Measurements from ENCODE around the gene EMP1. TPM values are rescaled to one million over a fixed set of nuclear protein-coding genes. Genes with fewer than 3 reads are reported as not detected.

The EMP1 gene
- total RNA-seq, 2 donors from 2014 or later, result 295 to 1,389 TPM

DNA sequence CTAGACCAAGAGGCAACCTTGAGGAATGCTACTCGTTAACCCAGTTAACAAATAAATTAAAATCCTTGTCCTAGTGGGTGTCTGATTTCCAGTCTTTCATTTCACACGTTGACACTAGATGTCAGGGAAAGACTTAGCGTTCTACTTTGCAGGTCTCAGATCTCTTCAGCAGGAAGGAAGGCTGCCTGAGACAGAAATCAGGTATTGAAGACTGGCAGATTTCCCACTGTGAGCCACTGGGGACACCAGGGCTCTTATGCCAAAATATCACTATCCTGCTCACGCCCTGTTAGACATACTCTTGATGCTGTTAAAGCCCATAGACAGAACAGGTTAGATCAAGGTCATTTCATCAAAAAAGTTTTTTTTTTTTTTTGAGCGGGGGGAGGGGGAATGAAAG, 33.0 kb downstream of the EMP1 start:
- Histone ChIP-seq H3K27ac (no peak overlapping the region), H3K4me1 (ENCODE audit: control insufficient read depth in 1 of 2, low read depth in 2 of 2) (no peaks in the 10 kb centered on the region), H3K4me3 (no peak overlapping the region), H3K27me3 (replicated peaks; ENCODE audit: insufficient read depth) (no peaks in the 10 kb centered on the region), H3K36me3 (no peaks in the 10 kb centered on the region), H3K9me3 (no peaks in the 10 kb centered on the region)
- TF ChIP-seq, protein P1, sequence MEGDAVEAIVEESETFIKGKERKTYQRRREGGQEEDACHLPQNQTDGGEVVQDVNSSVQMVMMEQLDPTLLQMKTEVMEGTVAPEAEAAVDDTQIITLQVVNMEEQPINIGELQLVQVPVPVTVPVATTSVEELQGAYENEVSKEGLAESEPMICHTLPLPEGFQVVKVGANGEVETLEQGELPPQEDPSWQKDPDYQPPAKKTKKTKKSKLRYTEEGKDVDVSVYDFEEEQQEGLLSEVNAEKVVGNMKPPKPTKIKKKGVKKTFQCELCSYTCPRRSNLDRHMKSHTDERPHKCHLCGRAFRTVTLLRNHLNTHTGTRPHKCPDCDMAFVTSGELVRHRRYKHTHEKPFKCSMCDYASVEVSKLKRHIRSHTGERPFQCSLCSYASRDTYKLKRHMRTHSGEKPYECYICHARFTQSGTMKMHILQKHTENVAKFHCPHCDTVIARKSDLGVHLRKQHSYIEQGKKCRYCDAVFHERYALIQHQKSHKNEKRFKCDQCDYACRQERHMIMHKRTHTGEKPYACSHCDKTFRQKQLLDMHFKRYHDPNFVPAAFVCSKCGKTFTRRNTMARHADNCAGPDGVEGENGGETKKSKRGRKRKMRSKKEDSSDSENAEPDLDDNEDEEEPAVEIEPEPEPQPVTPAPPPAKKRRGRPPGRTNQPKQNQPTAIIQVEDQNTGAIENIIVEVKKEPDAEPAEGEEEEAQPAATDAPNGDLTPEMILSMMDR (IDR thresholded peaks at IDR 0.05), result no peak
- DNase-seq (ENCODE audit: low spot score), result no peak
- no peak for ATAC-seq (ENCODE audit: insufficient number of reproducible peaks, low FRiP score, low read depth)

DNA sequence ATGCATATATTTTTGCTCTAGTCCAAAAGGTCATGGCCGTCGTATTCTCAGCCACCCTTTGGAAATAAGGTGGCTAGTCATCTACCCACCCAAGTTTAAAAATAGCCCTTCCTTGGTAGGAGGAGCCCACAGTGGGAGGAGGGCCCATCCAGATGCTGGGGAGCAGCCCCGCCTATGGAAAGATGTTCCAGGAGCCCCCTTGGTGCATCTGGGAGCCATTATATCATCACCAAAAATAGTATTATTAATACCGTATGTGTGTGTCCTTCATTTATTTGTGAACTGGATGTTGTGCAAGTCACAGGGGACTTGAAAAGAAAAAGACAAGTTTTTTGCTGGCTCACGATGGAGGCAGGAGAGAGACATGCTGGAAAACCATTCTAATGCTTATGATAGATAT, 34.0 kb downstream of the EMP1 start:
- TF ChIP-seq, protein P1 (IDR thresholded peaks at IDR 0.05), result no peak
- H3K4me3 ChIP-seq, result no peak overlapping the region
- H3K27ac ChIP-seq, result no peak overlapping the region
- H3K4me1 ChIP-seq (ENCODE audit: control insufficient read depth in 1 of 2, low read depth in 2 of 2), result no peaks in the 10 kb centered on the region
- no peak for DNase-seq (ENCODE audit: low spot score)
- H3K9me3 ChIP-seq, result no peaks in the 10 kb centered on the region
- H3K36me3 ChIP-seq, result no peaks in the 10 kb centered on the region
- H3K27me3 ChIP-seq (replicated peaks; ENCODE audit: insufficient read depth), result no peaks in the 10 kb centered on the region
- ATAC-seq (ENCODE audit: insufficient number of reproducible peaks, low FRiP score, low read depth), result no peak

- DNase-seq (ENCODE audit: low spot score) (no peak), ATAC-seq (ENCODE audit: insufficient number of reproducible peaks, low FRiP score, low read depth) (no peak)
- TF ChIP-seq, protein P1 (IDR thresholded peaks at IDR 0.05), result peak; percentile 66
- Histone ChIP-seq H3K27me3 (replicated peaks; ENCODE audit: insufficient read depth) (no peaks in the 10 kb centered on the region), H3K9me3 (no peaks in the 10 kb centered on the region), H3K36me3 (no peaks in the 10 kb centered on the region), H3K4me1 (ENCODE audit: control insufficient read depth in 1 of 2, low read depth in 2 of 2) (no peaks in the 10 kb centered on the region), H3K4me3 (no peak overlapping the region), H3K27ac (no peak overlapping the region)
Measured at GRCh38 chr12:13233830-13234641, 37.5 kb downstream of the EMP1 start.

DNA sequence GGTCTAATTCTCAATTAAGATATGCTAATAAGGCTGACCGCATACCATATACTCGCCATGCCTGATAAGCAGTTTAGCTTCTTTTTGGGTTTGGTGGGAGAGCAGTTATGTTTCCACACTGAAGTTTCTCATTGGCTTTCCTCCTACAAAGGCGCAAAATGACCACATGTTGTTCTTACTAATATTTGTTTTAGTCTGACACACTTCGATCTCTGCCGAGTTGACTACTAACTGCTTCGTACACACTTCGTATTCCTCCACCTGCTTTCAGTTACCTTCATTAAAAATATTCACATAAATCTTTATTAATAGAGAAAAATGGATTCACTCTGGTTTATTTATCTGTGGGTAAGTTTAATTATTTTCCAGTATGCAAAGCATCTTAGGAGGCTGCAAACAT, 41.7 kb downstream of the EMP1 start:
- DNase-seq (ENCODE audit: low spot score), result no peak
- Histone ChIP-seq H3K27ac (no peak overlapping the region), H3K36me3 (no peaks in the 10 kb centered on the region), H3K27me3 (replicated peaks; ENCODE audit: insufficient read depth) (no peaks in the 10 kb centered on the region), H3K4me3 (no peak overlapping the region), H3K9me3 (no peaks in the 10 kb centered on the region), H3K4me1 (ENCODE audit: control insufficient read depth in 1 of 2, low read depth in 2 of 2) (no peaks in the 10 kb centered on the region)
- no peak for ATAC-seq (ENCODE audit: insufficient number of reproducible peaks, low FRiP score, low read depth)
- TF ChIP-seq, protein P1 (IDR thresholded peaks at IDR 0.05), result no peak

DNA sequence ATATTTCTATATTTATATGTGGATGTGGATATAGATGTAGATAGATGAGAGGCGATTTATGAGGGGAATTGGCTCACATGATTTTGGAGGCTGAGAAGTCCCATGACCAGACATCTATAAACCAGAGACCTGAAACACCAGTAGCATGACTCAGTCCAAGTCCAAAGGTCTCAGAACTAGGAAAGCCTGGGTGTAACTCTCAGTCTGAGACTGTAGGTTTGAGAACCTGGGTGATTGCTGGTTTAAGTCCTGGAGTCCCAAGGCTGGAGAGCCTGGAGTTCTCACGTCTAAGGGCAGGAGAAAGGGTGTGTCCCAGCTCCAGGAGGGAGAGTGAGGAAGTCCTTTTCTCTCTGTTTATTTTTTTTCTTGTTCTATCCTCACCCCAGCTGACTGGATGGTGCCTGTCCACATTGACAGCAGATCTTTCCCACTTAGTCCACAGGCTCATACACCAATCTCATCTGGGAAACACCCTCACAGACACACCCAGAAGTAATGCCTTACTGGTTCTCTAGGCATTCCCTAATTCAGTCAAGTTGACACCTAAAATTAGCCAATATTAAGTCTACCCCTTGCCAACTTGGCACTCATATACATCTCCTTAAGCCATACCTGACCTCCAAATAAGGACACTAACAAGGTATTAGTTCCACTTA, 45.4 kb downstream of the EMP1 start:
- no peaks in the 10 kb centered on the region for H3K36me3 ChIP-seq
- DNase-seq (ENCODE audit: low spot score) (no peak), ATAC-seq (ENCODE audit: insufficient number of reproducible peaks, low FRiP score, low read depth) (no peak)
- H3K9me3 ChIP-seq, result no peaks in the 10 kb centered on the region
- no peak overlapping the region for H3K27ac ChIP-seq
- H3K4me1 ChIP-seq (ENCODE audit: control insufficient read depth in 1 of 2, low read depth in 2 of 2), result no peaks in the 10 kb centered on the region
- no peaks in the 10 kb centered on the region for H3K27me3 ChIP-seq (replicated peaks; ENCODE audit: insufficient read depth)
- no peak overlapping the region for H3K4me3 ChIP-seq
- TF ChIP-seq, protein P1 (IDR thresholded peaks at IDR 0.05), result no peak
